ENCODE measurements around the gene RAB15.

DNA sequence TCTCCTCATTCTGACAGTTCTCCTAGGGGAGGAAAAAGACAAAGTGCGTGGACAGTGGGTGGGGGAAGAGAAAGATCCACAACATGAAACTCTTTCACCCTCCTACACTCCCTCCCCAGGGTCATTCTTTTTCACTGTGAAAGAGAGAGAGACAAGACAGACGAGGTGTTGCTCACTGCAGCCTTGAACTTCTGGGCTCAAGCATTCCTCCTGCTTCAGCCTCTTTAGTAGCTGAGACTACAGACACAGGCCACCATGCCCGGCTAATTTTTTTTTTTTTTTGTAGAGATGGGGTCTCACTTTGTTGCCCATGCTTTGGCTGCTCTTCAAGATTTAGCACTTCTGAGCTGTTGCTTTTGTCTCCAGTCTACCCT lies 32.3 kb downstream of the RAB15 start:
- TF ChIP-seq, protein P1, sequence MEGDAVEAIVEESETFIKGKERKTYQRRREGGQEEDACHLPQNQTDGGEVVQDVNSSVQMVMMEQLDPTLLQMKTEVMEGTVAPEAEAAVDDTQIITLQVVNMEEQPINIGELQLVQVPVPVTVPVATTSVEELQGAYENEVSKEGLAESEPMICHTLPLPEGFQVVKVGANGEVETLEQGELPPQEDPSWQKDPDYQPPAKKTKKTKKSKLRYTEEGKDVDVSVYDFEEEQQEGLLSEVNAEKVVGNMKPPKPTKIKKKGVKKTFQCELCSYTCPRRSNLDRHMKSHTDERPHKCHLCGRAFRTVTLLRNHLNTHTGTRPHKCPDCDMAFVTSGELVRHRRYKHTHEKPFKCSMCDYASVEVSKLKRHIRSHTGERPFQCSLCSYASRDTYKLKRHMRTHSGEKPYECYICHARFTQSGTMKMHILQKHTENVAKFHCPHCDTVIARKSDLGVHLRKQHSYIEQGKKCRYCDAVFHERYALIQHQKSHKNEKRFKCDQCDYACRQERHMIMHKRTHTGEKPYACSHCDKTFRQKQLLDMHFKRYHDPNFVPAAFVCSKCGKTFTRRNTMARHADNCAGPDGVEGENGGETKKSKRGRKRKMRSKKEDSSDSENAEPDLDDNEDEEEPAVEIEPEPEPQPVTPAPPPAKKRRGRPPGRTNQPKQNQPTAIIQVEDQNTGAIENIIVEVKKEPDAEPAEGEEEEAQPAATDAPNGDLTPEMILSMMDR (IDR thresholded peaks at IDR 0.05; ENCODE audit: extremely low read depth in 1 of 2, insufficient read depth in 1 of 2, low read depth in 1 of 2, low read length in 2 of 2): no peak
- no peak for TF ChIP-seq JUN (IDR thresholded peaks at IDR 0.05; ENCODE audit: borderline replicate concordance, insufficient read depth, insufficient read length, low read depth)
- TF ChIP-seq EZH2 (IDR thresholded peaks at IDR 0.05; ENCODE audit: borderline replicate concordance, low read depth, low read length, severe bottlenecking): no peak
- TF ChIP-seq POLR2A (IDR thresholded peaks at IDR 0.05; ENCODE audit: low read depth, low read length): no peak
- no peak for TF ChIP-seq POLR2AphosphoS5 (IDR thresholded peaks at IDR 0.05; ENCODE audit: insufficient read depth, low read depth, low read length)
- TF ChIP-seq, protein P2, sequence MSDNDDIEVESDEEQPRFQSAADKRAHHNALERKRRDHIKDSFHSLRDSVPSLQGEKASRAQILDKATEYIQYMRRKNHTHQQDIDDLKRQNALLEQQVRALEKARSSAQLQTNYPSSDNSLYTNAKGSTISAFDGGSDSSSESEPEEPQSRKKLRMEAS (IDR thresholded peaks at IDR 0.05; ENCODE audit: insufficient read depth, insufficient read length): no peak

Measured in endothelial cell of umbilical vein (primary cell).